SIG-M5 treated with dmso at 0.1 percent for 504 hours (cell line): ENCODE measurements around the gene CHRM5.
A peak's percentile ranks its signal among the peaks of the same experiment; 100 is the strongest.

ENCODE experiments used
- DNase-seq: peaks from one replicate; lab custom pipeline; 2025; ENCODE audit not compliant: unreplicated experiment; lab: John Stamatoyannopoulos, UW

CHRM5 gene

DNA sequence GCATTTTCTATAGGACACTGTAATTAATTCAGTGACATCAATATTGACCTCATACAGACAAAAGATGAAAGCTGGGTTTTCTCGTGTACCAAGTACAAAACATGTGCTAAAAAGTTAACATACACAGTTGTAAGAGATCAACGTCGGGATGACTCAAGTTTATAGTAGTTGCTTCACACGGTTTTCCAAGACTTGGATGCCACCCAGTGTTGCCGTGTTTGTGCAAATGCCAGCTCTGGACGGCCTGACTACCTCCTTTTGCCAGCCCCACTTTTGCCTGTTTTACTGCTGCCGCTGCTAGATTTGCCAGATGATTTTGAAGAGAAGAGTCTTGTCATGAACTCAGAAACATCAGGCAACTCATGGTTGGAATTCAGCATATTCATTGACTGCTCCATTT lies 115.8 kb downstream of the CHRM5 start:
- DNase-seq = no peak

DNA sequence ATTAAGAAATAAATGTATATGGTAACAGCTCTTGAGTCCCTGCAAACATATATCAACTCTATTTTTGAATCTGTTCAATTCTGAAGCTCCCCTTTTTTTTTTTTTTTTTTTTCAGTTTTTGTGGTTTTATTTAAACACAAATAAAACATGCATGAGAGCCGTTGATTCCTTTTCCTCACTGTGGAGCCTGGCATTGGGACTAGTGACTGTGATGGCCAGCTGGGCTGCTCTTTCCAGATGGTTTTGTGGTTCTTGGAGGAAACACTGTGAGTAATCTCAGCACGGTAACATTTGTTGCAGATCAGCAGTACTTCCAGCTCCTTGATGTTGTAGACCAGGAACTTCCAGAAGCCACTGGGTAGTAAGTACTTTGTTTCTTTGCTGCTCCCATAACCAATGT lies 117.4 kb downstream of the CHRM5 start:
- DNase-seq = no peak

DNA sequence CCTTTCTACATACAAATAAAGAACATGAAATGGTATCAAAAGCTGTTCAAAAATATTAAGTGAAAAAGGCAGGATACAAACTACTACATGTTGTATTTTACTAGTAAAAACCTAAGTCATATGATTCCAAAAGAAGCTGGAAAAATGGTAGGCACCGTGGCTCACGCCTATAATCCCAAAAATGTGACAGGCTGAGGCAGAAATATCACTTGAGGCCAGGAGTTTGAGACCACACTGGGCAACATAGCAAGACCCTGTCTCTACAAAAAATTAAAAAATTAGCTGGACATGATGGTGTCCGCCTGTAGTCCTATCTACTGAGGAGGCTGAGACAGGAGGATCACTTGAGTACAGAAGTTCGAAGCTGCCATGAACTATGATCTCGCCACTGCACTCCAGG lies 131.6 kb downstream of the CHRM5 start:
- no peak for DNase-seq

DNA sequence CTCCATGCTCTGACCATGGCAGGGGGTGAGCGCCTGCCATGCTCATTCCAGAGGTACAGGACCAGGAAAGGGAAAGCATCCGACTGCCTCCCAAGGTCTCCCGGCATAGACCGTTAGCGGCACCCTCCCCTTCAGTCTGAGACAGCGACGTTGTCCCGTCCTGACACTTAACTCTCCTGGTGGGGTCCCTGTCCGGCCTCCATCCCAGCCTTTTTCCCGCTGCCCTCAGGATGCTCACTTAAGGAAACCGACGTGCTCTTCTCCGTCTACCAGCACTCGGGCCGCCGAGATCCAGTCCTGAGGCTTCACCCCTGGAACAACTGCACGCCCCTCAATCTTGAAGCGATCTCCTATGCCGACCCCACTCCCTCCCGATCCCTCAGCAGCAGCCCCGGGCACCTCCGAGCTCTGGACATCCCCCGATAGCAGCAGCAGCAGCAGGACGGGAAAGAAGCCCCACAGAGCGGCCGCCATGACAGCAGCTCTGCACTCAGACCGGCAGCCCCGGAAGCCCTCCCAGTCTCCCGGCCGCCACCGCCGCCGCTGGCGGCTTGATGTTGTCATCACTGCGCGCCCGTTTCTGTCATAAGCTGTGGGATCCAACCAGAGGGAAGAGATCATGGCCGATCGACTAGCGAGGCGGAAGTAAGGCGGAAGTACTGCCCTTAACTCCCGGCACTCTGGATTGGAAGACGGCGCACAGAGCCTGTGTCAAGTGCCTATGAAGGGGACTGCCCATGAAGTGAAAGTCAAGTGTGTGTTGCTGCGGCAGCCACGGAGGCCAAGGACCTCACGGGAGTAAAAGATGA lies 133.3 kb downstream of the CHRM5 start, which contains the start of the genes EMC7 and PGBD4:
Gene EMC7 (minus strand): TSS at position 497 of the 809 bp plus-strand sequence. CDS start 23 bp downstream, at position 474.
Gene PGBD4 (plus strand): TSS at position 718 of the 809 bp plus-strand sequence. CDS start 449 bp downstream, outside the sequence.
- peak; percentile 97 for DNase-seq

DNA sequence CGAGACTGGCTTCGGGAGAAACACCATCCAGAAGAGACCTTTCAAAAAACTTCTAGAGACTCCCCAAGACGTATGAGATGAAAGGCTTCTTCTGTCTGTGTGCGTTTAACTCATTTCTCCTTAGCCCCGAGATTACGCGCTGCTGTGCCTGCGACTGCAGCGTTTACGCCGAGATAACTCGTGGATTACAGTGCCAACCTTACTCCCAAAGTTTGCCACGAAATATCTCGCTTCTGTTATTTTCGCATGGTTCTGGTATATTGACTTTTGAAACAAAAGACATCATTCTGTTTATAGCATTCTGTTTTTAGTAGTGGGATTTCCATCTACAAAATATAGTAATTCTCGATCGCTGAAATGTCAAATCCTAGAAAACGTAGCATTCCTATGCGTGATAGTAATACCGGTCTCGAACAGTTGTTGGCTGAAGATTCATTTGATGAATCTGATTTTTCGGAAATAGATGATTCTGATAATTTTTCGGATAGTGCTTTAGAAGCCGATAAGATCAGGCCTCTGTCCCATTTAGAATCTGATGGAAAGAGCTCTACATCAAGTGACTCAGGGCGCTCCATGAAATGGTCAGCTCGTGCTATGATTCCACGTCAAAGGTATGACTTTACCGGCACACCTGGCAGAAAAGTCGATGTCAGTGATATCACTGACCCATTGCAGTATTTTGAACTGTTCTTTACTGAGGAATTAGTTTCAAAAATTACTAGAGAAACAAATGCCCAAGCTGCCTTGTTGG lies 134.1 kb downstream of the CHRM5 start:
- no peak for DNase-seq

DNA sequence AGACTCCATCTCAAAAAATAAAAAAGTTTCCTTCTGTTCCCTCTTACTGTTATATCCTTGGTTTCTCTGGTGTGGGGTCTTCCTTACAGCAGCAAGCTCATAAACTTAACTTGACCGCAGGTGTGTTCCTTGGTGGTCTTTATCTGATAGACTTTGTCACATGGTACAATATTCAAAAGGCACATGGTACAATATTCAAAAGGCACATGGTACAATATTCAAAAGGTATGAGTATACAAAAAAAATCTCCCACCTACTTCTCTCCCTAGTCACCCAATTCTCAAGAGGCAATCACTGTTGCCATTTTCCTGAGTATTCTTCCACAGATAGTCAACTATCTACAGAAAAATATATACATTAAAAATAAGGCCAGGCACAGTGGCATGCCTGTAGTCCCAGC lies 138.1 kb downstream of the CHRM5 start:
- DNase-seq = no peak

DNA sequence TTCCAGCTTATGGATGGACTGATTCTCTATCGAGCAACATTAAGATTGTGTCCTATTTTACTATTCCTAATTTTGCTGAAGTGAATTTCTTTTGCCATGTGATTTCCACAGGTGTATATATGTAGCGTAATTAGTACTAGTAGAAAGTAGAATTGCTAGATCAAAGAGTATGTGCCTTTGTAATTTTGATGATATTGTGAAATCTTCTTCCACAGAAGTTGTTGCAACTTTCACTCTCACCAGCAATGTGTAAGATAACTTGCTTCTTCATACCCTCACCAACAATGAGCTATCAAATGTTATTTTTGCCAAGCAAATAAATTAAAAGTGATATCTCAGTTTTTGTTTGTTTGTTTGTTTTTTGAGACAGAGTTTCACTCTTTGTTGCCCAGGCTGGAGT lies 139.0 kb downstream of the CHRM5 start:
- peak; percentile 14 for DNase-seq

DNA sequence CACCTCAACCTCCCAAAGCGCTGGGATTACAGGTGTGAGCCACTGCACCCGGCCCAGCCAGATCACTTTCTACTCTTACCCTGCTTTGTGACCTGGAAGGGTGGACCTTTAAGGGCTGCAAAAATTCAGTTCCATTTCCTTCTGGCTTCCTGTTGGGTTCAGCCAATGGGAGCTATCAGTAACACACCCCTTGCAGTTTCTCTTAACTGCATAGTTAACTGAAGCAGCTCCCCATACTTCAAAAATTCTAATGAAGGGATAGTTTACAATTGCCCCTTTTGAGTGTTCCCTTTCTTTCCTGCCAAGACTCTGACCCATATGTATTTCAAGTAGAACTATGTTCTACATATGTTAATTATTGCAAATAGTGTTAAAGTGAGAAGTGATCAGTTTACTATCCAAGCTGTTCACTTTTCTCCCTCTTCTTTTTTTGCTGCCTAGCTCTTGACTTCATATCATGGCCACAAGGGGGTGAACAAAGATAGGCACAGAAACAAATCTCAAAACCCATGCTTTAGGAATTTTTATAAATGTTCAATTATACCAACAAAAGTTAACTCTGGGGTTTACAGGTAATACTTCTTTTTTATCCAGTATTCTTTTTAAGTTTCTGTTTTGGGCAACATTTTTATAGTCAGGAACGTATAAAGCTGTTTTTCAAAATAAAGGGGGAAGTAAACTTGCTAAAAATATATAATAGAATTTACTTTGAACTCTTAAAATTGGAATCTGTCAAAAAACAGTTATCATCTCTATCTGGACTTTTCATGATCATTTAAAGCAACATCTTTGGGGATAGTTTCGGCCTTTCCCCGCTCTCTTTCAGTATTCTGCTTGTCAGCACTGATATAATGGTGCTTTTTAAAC lies 141.7 kb downstream of the CHRM5 start:
- peak; percentile 43 for DNase-seq

DNA sequence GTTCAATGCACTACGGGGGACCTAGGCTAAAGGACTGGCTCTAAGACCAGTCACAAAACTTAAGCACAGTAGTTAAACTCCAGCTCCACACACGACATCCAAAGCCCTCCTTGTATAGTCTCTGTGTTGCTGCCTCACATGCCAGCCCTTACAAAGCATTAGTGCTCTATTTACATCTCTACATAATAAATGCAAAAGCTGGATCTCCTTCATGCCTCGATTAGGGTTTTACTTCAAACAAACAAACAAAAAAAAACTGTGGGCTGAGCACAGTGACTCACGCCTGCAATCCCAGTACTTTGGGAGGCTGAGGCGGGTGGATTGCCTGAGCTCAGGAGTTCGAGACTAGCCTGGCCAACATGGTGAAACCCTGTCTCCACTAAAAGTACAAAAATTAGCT lies 143.2 kb downstream of the CHRM5 start:
- DNase-seq = no peak

DNA sequence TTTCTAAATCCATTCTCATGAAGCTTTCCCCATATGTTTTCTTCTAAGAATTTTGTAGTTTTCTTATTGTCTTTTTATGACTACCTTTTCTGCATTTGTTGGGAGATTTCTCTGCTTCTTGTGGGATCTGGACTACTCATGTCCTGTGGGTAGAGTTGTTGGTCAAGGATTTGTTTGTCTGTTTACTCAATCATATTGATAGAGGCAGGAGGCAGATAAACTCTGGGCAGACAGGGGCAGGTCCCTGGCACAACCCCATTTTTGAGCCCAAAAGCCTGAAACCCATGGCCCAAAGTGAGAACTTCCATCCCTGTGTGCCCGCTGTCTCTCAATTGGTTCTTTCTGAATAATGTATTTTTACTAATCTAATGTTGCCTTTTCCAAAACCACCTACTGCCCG lies 145.9 kb downstream of the CHRM5 start:
- DNase-seq = no peak

DNA sequence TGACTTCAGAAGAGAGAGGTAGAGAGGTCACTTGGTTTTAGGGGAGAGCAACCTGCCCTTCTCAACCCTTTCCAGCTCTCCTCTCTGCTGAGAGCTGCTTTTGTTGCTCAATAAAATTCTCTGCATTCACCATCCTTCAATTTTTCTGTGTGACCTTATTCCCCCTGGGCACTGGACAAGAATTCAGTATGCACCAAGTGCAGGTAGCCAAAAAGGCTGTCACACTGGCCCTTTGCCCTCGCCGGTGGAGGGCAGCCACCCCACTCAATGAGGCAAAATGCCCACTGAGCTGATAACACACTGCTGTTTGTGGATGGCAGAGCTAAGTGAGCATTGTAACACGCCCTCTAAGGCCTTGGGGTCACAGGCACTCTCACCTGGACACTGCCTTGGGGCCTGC lies 146.4 kb downstream of the CHRM5 start:
- no peak for DNase-seq

DNA sequence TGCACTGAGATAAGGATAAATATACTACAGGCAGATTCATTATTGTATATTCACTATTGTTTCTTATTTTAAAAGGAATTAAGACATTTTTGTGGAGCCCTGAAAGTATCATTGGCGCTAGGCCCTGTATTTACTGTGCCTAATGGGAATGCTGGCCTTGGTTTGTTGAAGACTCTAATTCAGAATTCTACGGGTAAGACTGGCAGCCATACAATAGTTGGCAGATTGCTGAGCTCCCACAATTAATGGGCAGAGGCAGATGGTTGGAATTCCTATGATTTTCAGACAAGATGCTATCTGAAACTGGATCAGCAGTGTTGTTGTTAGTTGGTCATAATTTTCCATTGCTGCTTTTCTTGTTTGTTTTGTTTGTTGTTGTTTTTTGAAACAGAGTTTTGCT lies 148.3 kb downstream of the CHRM5 start:
- DNase-seq = no peak
